Ovary (tissue), 3 donors: ENCODE measurements around the gene CD48.

Experiments
- POLR2A ChIP-seq: fragments of 450-650 bp; IDR thresholded peaks from one replicate; pipeline ENCODE4 v1.6.1; 2017; ENCODE audit warnings: antibody characterized with exemption, mild to moderate bottlenecking, moderate library complexity
- TF ChIP-seq, protein P1 (sequence below), 3 donors: fragments of 450-650 bp in 2 of 3; fragments of 200-600 bp in 1 of 3; IDR thresholded peaks; one replicate each; pipeline versions ENCODE4 v1.5.1 to v1.8.0; 2016 to 2022; ENCODE audit warnings: antibody characterized with exemption in 3 of 3, mild to moderate bottlenecking in 1 of 3
- donor health status: DM: no; HTN: no; CAD: no.

DNA sequence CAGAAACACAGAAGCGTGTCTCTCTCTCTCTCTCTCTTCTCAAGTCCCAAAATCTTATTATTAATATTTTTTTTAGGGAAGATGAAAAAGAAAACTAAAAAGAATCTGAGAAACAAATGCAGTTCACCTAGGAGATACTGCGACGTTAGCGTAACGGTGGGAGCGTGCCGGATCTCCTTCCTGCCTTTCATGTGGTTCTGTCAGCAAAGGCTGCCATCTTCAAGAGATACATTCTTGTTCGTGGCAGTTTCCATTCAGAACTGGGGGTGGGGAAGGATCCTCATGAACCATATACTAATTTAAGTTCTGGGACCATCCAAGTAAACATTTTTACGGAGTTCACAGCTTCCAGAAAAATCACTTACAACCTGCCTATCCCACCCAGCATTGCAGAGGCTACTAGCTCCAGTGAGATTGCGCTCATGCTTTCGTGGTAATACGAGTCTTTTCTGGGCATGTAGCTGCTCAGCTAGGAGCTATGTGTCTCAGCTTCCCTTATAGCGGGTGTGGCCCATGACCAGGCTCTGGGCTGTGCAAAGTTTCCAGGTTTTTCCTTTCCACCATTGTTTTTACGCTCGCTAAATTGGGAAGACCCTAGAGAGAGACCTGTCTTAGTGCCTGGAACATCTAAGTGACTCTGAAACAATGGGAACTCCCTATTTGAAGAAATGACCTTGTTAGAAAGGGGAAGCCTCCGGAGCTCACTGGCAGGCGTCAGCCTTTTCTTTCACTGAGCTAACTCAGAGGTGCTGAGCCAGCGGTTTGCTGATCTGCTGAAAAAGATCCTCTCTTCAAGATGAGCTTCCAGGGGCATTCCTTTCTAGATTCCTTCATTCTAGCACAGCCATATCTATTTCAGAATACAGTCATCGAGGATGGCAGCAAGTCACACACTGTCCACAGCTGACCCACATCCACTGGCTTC lies 82.1 kb downstream of the CD48 start:
- TF ChIP-seq, protein P1, sequence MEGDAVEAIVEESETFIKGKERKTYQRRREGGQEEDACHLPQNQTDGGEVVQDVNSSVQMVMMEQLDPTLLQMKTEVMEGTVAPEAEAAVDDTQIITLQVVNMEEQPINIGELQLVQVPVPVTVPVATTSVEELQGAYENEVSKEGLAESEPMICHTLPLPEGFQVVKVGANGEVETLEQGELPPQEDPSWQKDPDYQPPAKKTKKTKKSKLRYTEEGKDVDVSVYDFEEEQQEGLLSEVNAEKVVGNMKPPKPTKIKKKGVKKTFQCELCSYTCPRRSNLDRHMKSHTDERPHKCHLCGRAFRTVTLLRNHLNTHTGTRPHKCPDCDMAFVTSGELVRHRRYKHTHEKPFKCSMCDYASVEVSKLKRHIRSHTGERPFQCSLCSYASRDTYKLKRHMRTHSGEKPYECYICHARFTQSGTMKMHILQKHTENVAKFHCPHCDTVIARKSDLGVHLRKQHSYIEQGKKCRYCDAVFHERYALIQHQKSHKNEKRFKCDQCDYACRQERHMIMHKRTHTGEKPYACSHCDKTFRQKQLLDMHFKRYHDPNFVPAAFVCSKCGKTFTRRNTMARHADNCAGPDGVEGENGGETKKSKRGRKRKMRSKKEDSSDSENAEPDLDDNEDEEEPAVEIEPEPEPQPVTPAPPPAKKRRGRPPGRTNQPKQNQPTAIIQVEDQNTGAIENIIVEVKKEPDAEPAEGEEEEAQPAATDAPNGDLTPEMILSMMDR (IDR thresholded peaks at IDR 0.05), result no peak
- TF ChIP-seq POLR2A, result no peak
